A549 (cell line): ENCODE measurements around the gene CARD10. TPM values are rescaled to one million over a fixed set of nuclear protein-coding genes. Genes with fewer than 3 reads are reported as not detected.

Experiments used
- ATAC-seq, 2 experiments: fragments of 200-7000 bp in 1 of 2; fragments of >200 bp in 1 of 2; cut with Nextera tagmentation in 1 of 2; cut with Tn5 transposase in 1 of 2; 3 replicates each; pipeline versions ENCODE4 v1.8.0 to v1.9.1; 2018 to 2020; ENCODE audit warnings: mild to moderate bottlenecking in 1 of 2, moderate library complexity in 1 of 2
- CTCF ChIA-PET: fragments of 300-600 bp; sonication (Branson Sonifier 250); formaldehyde crosslinking; extraction: SDS; loops from one replicate; lab custom pipeline; 2021; ENCODE audit warnings: antibody characterized with exemption, inconsistent platforms; lab: Yijun Ruan, JAX
- POLR2A ChIA-PET: fragments of 350-600 bp; formaldehyde crosslinking; extraction: SDS; loops from one replicate; lab custom pipeline; 2021; ENCODE audit warnings: antibody characterized with exemption, inconsistent platforms; lab: Yijun Ruan, JAX
- DNase-seq, 2 experiments: peaks; one replicate each; pipeline versions ENCODE4 v3.0.0 to v3.0.0-alpha.2; 2011 to 2016; ENCODE audit warnings: low read depth in 1 of 2, low spot score in 1 of 2
- FAIRE-seq: peaks from 2 replicates; lab custom pipeline; 2011; peaks lifted over from hg19 to GRCh38; lab: Jason Lieb, UNC
- H3K27ac ChIP-seq, 2 experiments: fragments of >200 bp; sonication (Bioruptor Twin); formaldehyde crosslinking; 3 replicates each; pipeline ENCODE4 v1.5.1; 2016 to 2017
- H3K4me1 ChIP-seq: fragments of >200 bp; sonication (Bioruptor Twin); formaldehyde crosslinking; 3 replicates; pipeline ENCODE4 v1.6.1; 2016
- H3K4me2 ChIP-seq: fragments of >200 bp; sonication (Bioruptor Twin); formaldehyde crosslinking; 3 replicates; pipeline ENCODE4 v1.6.1; 2016
- H3K4me3 ChIP-seq: fragments of >200 bp; sonication (Bioruptor Twin); formaldehyde crosslinking; 3 replicates; pipeline ENCODE4 v1.5.1; 2016
- H3K9me3 ChIP-seq: fragments of >200 bp; sonication (Bioruptor Twin); formaldehyde crosslinking; 3 replicates; pipeline ENCODE4 v1.6.1; 2016
- CBX8 ChIP-seq: fragments of 200-600 bp; sonication (generic); IDR thresholded peaks from 2 replicates; pipeline ENCODE4 v1.6.1; 2016
- CHD2 ChIP-seq: fragments of 150-350 bp; IDR thresholded peaks from 2 replicates; pipeline ENCODE4 v1.6.1; 2014; ENCODE audit warnings: low read length; ENCODE audit not compliant: partially characterized antibody
- CHD4 ChIP-seq: fragments of 200-600 bp; sonication (generic); IDR thresholded peaks from 2 replicates; pipeline ENCODE4 v1.6.1; 2016; ENCODE audit warnings: antibody characterized with exemption, mild to moderate bottlenecking, borderline replicate concordance
- EHF ChIP-seq: fragments of 250-450 bp; sonication (Bioruptor Pico); IDR thresholded peaks from 2 replicates; pipeline ENCODE4 v1.5.0; 2020; ENCODE audit warnings: mild to moderate bottlenecking
- FOXS1 ChIP-seq: fragments of 250-450 bp; sonication (Bioruptor Pico); IDR thresholded peaks from 2 replicates; pipeline ENCODE4 v1.5.0; 2020; ENCODE audit warnings: mild to moderate bottlenecking, moderate library complexity
- GATA3 ChIP-seq: IDR thresholded peaks from 2 replicates; pipeline ENCODE4 v1.6.1; 2012; ENCODE audit warnings: borderline replicate concordance
- HDAC2 ChIP-seq: fragments of 200-600 bp; sonication (generic); IDR thresholded peaks from 2 replicates; pipeline ENCODE4 v1.6.1; 2016
- HOXB5 ChIP-seq: fragments of 250-450 bp; sonication (Bioruptor Pico); IDR thresholded peaks from 2 replicates; pipeline ENCODE4 v1.5.0; 2020; ENCODE audit warnings: mild to moderate bottlenecking, moderate library complexity
- JUNB ChIP-seq: fragments of >200 bp; sonication (Bioruptor Twin); formaldehyde crosslinking; IDR thresholded peaks from 2 replicates; pipeline ENCODE4 v1.6.1; 2016
- MAFK ChIP-seq: fragments of 450-650 bp; IDR thresholded peaks from 2 replicates; pipeline ENCODE4 v1.6.1; 2014; ENCODE audit not compliant: partially characterized antibody
- MYC ChIP-seq: IDR thresholded peaks from 2 replicates; pipeline ENCODE4 v1.6.1; 2012; ENCODE audit warnings: mild to moderate bottlenecking, inconsistent platforms, low read length, improper control_type of control experiment, borderline replicate concordance
- NPAS2 ChIP-seq: fragments of 250-450 bp; sonication (Bioruptor Pico); IDR thresholded peaks from 2 replicates; pipeline ENCODE4 v1.8.0; 2022; ENCODE audit warnings: mild to moderate bottlenecking, moderate library complexity, borderline replicate concordance
- NR3C1 ChIP-seq: fragments of >200 bp; sonication (Bioruptor Twin); formaldehyde crosslinking; IDR thresholded peaks from 3 replicates; pipeline ENCODE4 v1.6.1; 2017
- PHF8 ChIP-seq: fragments of 200-600 bp; sonication (generic); IDR thresholded peaks from 2 replicates; pipeline ENCODE4 v1.6.1; 2016; ENCODE audit warnings: low read depth, mild to moderate bottlenecking, antibody characterized with exemption, moderate library complexity, borderline replicate concordance
- RAD21 ChIP-seq, 2 experiments: fragments of >200 bp in 1 of 2; sonication (Bioruptor Twin) in 1 of 2; formaldehyde crosslinking in 1 of 2; IDR thresholded peaks in 1 of 2; conservative IDR thresholded peaks in 1 of 2; 2 replicates in 1 of 2; 3 replicates in 1 of 2; pipeline ENCODE4 v1.6.1; 2012 to 2018; ENCODE audit warnings: inconsistent platforms in 1 of 2
- RCOR1 ChIP-seq: fragments of 150-350 bp; IDR thresholded peaks from 2 replicates; pipeline ENCODE4 v1.6.1; 2014; ENCODE audit warnings: antibody characterized with exemption, low read length, low read depth
- SMC3 ChIP-seq: fragments of >200 bp; sonication (Bioruptor Twin); formaldehyde crosslinking; IDR thresholded peaks from 3 replicates; pipeline ENCODE4 v1.6.1; 2018; ENCODE audit warnings: inconsistent platforms
- TP53 ChIP-seq: fragments of 250-450 bp; sonication (Bioruptor Pico); IDR thresholded peaks from 2 replicates; pipeline ENCODE4 v1.5.0; 2021; ENCODE audit warnings: mild to moderate bottlenecking, moderate library complexity
- ZFP36 ChIP-seq: fragments of 450-650 bp; IDR thresholded peaks from 2 replicates; pipeline ENCODE4 v1.6.1; 2014; ENCODE audit warnings: borderline replicate concordance; ENCODE audit not compliant: partially characterized antibody
- WGBS: methylation state at CpG from one replicate; pipeline ENCODE4 v1.1.6; 2017; ENCODE audit errors: missing lambda C conversion rate; 5-methylcytosine and 5-hydroxymethylcytosine counted together
- polyA plus RNA-seq, 4 experiments: library from polyadenylated mRNA; depleted of rRNA in 3 of 4; stranded (reverse); fragments of >200 nt; fragmentation: RNase III in 1 of 4; extraction: RNeasy Plus Mini Kit Qiagen cat#74134 plus additional on column Dnase treatment in 1 of 4; gene quantifications; 2 replicates in 3 of 4; 3 replicates in 1 of 4; pipeline ENCODE4 v1.2.3, GENCODE V29; 2011 to 2017
- TF ChIP-seq, protein P1 (sequence below): fragments of 250-450 bp; sonication (Bioruptor Pico); IDR thresholded peaks from 2 replicates; pipeline ENCODE4 v1.5.0; 2021; ENCODE audit warnings: mild to moderate bottlenecking, moderate library complexity, borderline replicate concordance
- TF ChIP-seq, protein P2 (sequence below): fragments of >200 bp; sonication (Bioruptor Twin); formaldehyde crosslinking; IDR thresholded peaks from 2 replicates; pipeline ENCODE4 v1.6.1; 2016
- TF ChIP-seq, protein P3 (sequence below): IDR thresholded peaks from 2 replicates; pipeline ENCODE4 v1.6.1; 2012

Gene CARD10
- polyA plus RNA-seq, 2 of the 4 experiments (the other 2 are of a cell fraction) = 8.3 to 15.3 TPM

DNA sequence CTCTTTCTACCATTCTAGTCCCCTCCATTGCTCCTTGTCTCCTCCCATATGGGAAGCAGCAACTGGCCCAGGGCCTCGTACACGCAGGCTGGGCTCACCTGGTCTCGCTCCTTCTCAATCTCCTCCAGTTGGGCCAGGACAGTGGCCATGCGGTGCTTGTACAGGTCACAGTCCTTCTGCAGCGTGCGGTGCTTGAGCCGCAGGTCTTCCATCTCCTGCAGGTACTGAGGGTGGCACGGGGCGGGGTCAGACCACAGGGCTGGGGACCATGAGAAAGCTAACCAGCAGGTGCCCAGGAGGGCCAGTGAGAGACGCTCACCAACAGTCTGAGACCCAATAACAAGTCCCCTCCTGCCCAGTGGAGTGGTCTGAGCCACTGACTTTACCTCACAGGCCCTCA lies 11.5 kb downstream of the CARD10 start:
- FAIRE-seq (no peak), DNase-seq (no peak), ATAC-seq (no peak)
- Histone ChIP-seq H3K27ac (peak overlapping the region in 1 of 2 experiments; percentile 88; a peak in 2 of 6 replicates), H3K4me2 (no peak overlapping the region), H3K4me1 (peaks cover 63% of the 10 kb centered on the region), H3K4me3 (no peak overlapping the region), H3K9me3 (no peaks in the 10 kb centered on the region)
- WGBS = 98% methylated on average over 5 of the region's 10 CpGs
- POLR2A ChIA-PET = no interaction called here
- TF ChIP-seq NR3C1 (no peak), TP53 (CRISPR knock-in tag) (no peak)
- CTCF ChIA-PET = interaction anchor here (0.8 to 2.5 kb wide), 4 partner anchors 15 to 248 kb away, joined by 3 to 7 read pairs (median 6); no protein-coding TSS in a partner anchor

DNA sequence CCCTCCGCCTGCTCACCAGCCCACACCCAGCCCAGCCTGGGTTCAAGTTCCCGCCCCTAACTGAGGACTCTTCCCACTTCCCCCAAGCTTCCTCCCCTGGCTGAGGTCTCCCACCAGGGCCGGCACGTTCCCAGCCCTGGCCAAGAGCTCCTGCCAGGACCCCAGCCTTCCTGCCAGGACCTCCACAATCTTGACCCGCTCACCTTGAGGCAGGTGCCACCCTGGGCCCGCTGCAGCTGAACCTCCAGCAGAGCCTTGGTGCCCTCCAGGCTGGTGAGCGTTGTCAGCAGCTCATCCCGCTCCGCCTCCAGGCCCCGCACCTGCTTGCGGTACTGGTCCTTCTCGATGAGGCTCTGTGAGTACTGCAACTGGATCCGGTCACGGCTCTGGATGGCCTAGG lies 13.2 kb downstream of the CARD10 start:
- no peak for FAIRE-seq
- H3K4me3 ChIP-seq = no peak overlapping the region
- 100% methylated on average over 7 of the region's 14 CpGs for WGBS
- H3K9me3 ChIP-seq = no peaks in the 10 kb centered on the region
- CTCF ChIA-PET = interaction anchor here (0.8 to 2.3 kb wide), 5 partner anchors 9 to 189 kb away, joined by 3 to 9 read pairs (median 3); no protein-coding TSS in a partner anchor
- TF ChIP-seq ZFP36 (no peak), CHD2 (no peak), RAD21 (conservative IDR thresholded peaks at IDR 0.05 in 1 of 2, IDR thresholded peaks at IDR 0.05 in 1 of 2) (no peak), MAFK (no peak), CBX8 (no peak), MYC (no peak), RCOR1 (no peak), HDAC2 (no peak), PHF8 (no peak), NPAS2 (CRISPR knock-in tag) (no peak), FOXS1 (CRISPR knock-in tag) (no peak), HOXB5 (CRISPR knock-in tag) (no peak)
- TF ChIP-seq, protein P1, sequence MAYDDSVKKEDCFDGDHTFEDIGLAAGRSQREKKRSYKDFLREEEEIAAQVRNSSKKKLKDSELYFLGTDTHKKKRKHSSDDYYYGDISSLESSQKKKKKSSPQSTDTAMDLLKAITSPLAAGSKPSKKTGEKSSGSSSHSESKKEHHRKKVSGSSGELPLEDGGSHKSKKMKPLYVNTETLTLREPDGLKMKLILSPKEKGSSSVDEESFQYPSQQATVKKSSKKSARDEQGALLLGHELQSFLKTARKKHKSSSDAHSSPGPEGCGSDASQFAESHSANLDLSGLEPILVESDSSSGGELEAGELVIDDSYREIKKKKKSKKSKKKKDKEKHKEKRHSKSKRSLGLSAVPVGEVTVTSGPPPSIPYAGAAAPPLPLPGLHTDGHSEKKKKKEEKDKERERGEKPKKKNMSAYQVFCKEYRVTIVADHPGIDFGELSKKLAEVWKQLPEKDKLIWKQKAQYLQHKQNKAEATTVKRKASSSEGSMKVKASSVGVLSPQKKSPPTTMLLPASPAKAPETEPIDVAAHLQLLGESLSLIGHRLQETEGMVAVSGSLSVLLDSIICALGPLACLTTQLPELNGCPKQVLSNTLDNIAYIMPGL = no peak
- TF ChIP-seq, all 56 proteins: peak for 0
- Histone ChIP-seq H3K4me1 (peaks cover 61% of the 10 kb centered on the region), H3K27ac (peak overlapping the region in 1 of 2 experiments; percentile 99; a peak in 3 of 6 replicates), H3K4me2 (no peak overlapping the region)
- ATAC-seq (no peak), DNase-seq (no peak)
- POLR2A ChIA-PET = no interaction called here

DNA sequence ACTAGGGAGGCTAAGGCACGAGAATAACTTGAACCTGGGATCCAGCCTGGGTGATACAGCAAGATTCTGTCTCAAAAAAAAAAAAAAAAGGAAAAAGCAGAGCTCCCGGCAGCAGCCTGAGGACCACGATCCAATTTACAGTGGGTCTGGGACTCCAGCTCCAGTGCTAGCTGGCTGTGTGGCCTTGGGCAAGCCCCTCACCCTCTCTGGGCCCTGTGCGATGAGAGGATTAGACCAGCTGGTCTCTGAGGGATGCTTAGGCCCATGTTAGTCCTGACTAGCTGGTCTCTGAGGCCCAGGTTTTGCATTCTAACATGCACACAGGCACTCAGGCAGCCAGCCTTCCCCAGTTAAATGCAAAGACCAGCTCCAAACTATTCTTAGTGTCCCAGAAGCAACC lies 13.7 kb downstream of the CARD10 start:
- Histone ChIP-seq H3K27ac (peak overlapping the region in 1 of 2 experiments; percentile 99; a peak in 3 of 6 replicates), H3K4me3 (no peak overlapping the region), H3K9me3 (no peaks in the 10 kb centered on the region), H3K4me1 (peaks cover 62% of the 10 kb centered on the region), H3K4me2 (no peak overlapping the region)
- DNase-seq = no peak
- TF ChIP-seq, protein P2, sequence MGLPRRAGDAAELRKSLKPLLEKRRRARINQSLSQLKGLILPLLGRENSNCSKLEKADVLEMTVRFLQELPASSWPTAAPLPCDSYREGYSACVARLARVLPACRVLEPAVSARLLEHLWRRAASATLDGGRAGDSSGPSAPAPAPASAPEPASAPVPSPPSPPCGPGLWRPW = no peak
- TF ChIP-seq ZFP36 = peak; percentile 25
- POLR2A ChIA-PET = no interaction called here
- WGBS = 97% methylated on average over 4 of the region's 4 CpGs
- CTCF ChIA-PET = interaction anchor here (0.8 to 2.3 kb wide), 5 partner anchors 9 to 189 kb away, joined by 3 to 9 read pairs (median 3); no protein-coding TSS in a partner anchor
- no peak for ATAC-seq
- no peak for FAIRE-seq

DNA sequence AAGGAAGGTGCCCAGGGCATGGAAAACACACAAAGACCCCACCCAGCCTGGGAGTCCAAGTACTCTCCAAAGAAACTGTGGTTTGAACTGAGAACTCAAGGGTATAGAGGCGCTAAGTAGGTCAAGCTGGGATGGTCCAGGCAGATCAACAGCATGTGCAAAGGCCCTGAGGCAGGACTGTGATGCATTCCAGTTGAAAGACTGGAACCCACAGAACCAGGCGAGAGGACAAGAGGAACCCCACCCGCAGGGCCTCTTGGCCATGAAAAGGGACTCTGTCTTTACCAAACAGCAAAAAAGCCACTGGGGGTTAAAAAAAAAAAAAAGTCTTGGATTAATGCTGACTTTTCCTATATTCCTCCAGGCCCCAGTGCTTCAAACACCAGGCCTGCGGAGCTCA lies 14.3 kb downstream of the CARD10 start:
- Histone ChIP-seq H3K27ac (peak overlapping the region; percentile 99 to 100; a peak in 4 of 6 replicates), H3K4me2 (no peak overlapping the region), H3K4me3 (no peak overlapping the region), H3K4me1 (peaks cover 62% of the 10 kb centered on the region), H3K9me3 (no peaks in the 10 kb centered on the region)
- ATAC-seq = no peak
- no peak for FAIRE-seq
- ChIA-PET POLR2A (no interaction called here), CTCF (interaction anchor here (1.0 to 2.3 kb wide), 4 partner anchors 8 to 57 kb away, joined by 3 to 9 read pairs (median 4); no protein-coding TSS in a partner anchor)
- no peak for TF ChIP-seq SMC3
- TF ChIP-seq JUNB = no peak
- no peak for TF ChIP-seq GATA3
- no peak for TF ChIP-seq RAD21 (conservative IDR thresholded peaks at IDR 0.05 in 1 of 2, IDR thresholded peaks at IDR 0.05 in 1 of 2)
- TF ChIP-seq NPAS2 (CRISPR knock-in tag) = no peak
- no peak for TF ChIP-seq EHF (CRISPR knock-in tag)
- TF ChIP-seq CHD4 = no peak
- no peak for TF ChIP-seq NR3C1
- TF ChIP-seq, protein P3, sequence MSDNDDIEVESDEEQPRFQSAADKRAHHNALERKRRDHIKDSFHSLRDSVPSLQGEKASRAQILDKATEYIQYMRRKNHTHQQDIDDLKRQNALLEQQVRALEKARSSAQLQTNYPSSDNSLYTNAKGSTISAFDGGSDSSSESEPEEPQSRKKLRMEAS = no peak
- 94% methylated on average over 4 of the region's 4 CpGs for WGBS
- DNase-seq = no peak
